Astrocyte (in vitro differentiated cells and primary cell): ENCODE measurements around the gene DCUN1D2. TPM values are rescaled to one million over a fixed set of nuclear protein-coding genes. Genes with fewer than 3 reads are reported as not detected.
A peak's percentile ranks its signal among the peaks of the same experiment; 100 is the strongest.

ENCODE experiments used
- DNase-seq: peaks from one replicate; pipeline ENCODE4 v3.0.0-alpha.2; 2010; ENCODE audit warnings: low read depth
- FAIRE-seq: peaks from 2 replicates; lab custom pipeline; 2011; peaks lifted over from hg19 to GRCh38; lab: Jason Lieb, UNC
- H2AFZ ChIP-seq: 2 replicates; pipeline ENCODE4 v1.6.0; 2012; ENCODE audit warnings: low read depth, low read length, inconsistent platforms
- H3K27ac ChIP-seq: 2 replicates; pipeline ENCODE4 v1.5.1; 2011; ENCODE audit warnings: low read depth, low read length, inconsistent platforms
- H3K27me3 ChIP-seq: 2 replicates; pipeline ENCODE4 v1.6.0; 2011; ENCODE audit warnings: low read length, inconsistent platforms; ENCODE audit not compliant: insufficient read depth
- H3K36me3 ChIP-seq: 2 replicates; pipeline ENCODE4 v1.5.1; 2011; ENCODE audit warnings: low read length, inconsistent platforms; ENCODE audit not compliant: insufficient read depth
- H3K4me1 ChIP-seq: 2 replicates; pipeline ENCODE4 v1.5.1; 2011; ENCODE audit warnings: low read length, inconsistent platforms; ENCODE audit not compliant: insufficient read depth
- H3K4me2 ChIP-seq: 2 replicates; pipeline ENCODE4 v1.6.0; 2012; ENCODE audit warnings: low read length, inconsistent platforms
- H3K4me3 ChIP-seq: 2 replicates; pipeline ENCODE4 v1.5.1; 2011; ENCODE audit warnings: low read depth, mild to moderate bottlenecking, low read length, inconsistent platforms; ENCODE audit not compliant: insufficient read depth
- H3K79me2 ChIP-seq: 2 replicates; pipeline ENCODE4 v1.6.0; 2012; ENCODE audit warnings: mild to moderate bottlenecking, low read length, inconsistent platforms; ENCODE audit not compliant: insufficient read depth
- H3K9ac ChIP-seq: 2 replicates; pipeline ENCODE4 v1.6.0; 2012; ENCODE audit warnings: mild to moderate bottlenecking, low read length, inconsistent platforms
- H3K9me3 ChIP-seq: 2 replicates; pipeline ENCODE4 v1.5.1; 2012; ENCODE audit warnings: low read depth, mild to moderate bottlenecking, low read length, inconsistent platforms; ENCODE audit not compliant: insufficient read depth
- H4K20me1 ChIP-seq: 2 replicates; pipeline ENCODE4 v1.6.0; 2012; ENCODE audit warnings: low read length, inconsistent platforms; ENCODE audit not compliant: insufficient read depth
- H3K27ac Mint-ChIP-seq: one replicate; pipeline ENCODE4 v1.8.0; 2021; ENCODE audit warnings: mild to moderate bottlenecking, mixed read lengths; ENCODE audit not compliant: unreplicated experiment
- H3K27me3 Mint-ChIP-seq: one replicate; pipeline ENCODE4 v1.8.0; 2021; ENCODE audit warnings: low read depth, mixed read lengths; ENCODE audit not compliant: unreplicated experiment
- H3K36me3 Mint-ChIP-seq: one replicate; pipeline ENCODE4 v1.8.0; 2021; ENCODE audit warnings: low read depth, mixed read lengths; ENCODE audit not compliant: unreplicated experiment
- H3K4me1 Mint-ChIP-seq: one replicate; pipeline ENCODE4 v1.8.0; 2021; ENCODE audit warnings: low read depth, mixed read lengths; ENCODE audit not compliant: unreplicated experiment
- H3K4me3 Mint-ChIP-seq: one replicate; pipeline ENCODE4 v1.8.0; 2021; ENCODE audit warnings: mild to moderate bottlenecking, moderate library complexity, mixed read lengths; ENCODE audit not compliant: unreplicated experiment
- H3K9me3 Mint-ChIP-seq: one replicate; pipeline ENCODE4 v1.8.0; 2021; ENCODE audit warnings: mild to moderate bottlenecking, mixed read lengths; ENCODE audit not compliant: unreplicated experiment
- CTCF ChIP-seq: IDR thresholded peaks from 2 replicates; pipeline ENCODE4 v1.5.1; 2011; ENCODE audit warnings: low read depth, mild to moderate bottlenecking, inconsistent platforms, low read length, moderate library complexity; ENCODE audit not compliant: insufficient read depth
- EZH2 ChIP-seq: IDR thresholded peaks from 2 replicates; pipeline ENCODE4 v1.6.1; 2012; ENCODE audit warnings: mild to moderate bottlenecking, low read length, inconsistent platforms; ENCODE audit not compliant: insufficient read depth
- total RNA-seq: library from RNA; stranded (reverse); gene quantifications from 2 replicates; pipeline ENCODE4 v1.2.1, GENCODE V29; 2021

The DCUN1D2 gene
- total RNA-seq, 1 donor from 2014 or later: 16.3 TPM

- Histone ChIP-seq H3K27me3 (no peaks in the 10 kb centered on the region), H3K4me2 (no peak overlapping the region), H3K79me2 (no peaks in the 10 kb centered on the region), H3K36me3 (peaks cover 19% of the 10 kb centered on the region), H2AFZ (no peak overlapping the region), H3K27ac (no peak overlapping the region), H3K9me3 (no peaks in the 10 kb centered on the region), H4K20me1 (peaks cover 4% of the 10 kb centered on the region), H3K4me3 (no peak overlapping the region), H3K4me1 (peaks cover 6% of the 10 kb centered on the region), H3K9ac (no peak overlapping the region)
- H3K4me3 Mint-ChIP-seq: no peak overlapping the region
- H3K36me3 Mint-ChIP-seq: peaks cover 10% of the 10 kb centered on the region
- DNase-seq (no peak), FAIRE-seq (no peak)
- TF ChIP-seq EZH2: no peak
- TF ChIP-seq CTCF: no peak
- no peak overlapping the region for H3K27ac Mint-ChIP-seq
- no peaks in the 10 kb centered on the region for H3K9me3 Mint-ChIP-seq
- H3K4me1 Mint-ChIP-seq: no peaks in the 10 kb centered on the region
- no peaks in the 10 kb centered on the region for H3K27me3 Mint-ChIP-seq
Observed at GRCh38 chr13:113460064-113460555, 30.4 kb downstream of the DCUN1D2 start.

GRCh38 chr13:113458253-113459065 lies 32.1 kb downstream of the DCUN1D2 start:
- Mint-ChIP-seq H3K4me3 (no peak overlapping the region), H3K9me3 (no peaks in the 10 kb centered on the region), H3K27me3 (no peaks in the 10 kb centered on the region), H3K27ac (no peak overlapping the region), H3K36me3 (peaks cover 14% of the 10 kb centered on the region), H3K4me1 (no peaks in the 10 kb centered on the region)
- Histone ChIP-seq H3K9me3 (no peaks in the 10 kb centered on the region), H3K4me3 (no peak overlapping the region), H3K27me3 (no peaks in the 10 kb centered on the region), H4K20me1 (peaks cover 4% of the 10 kb centered on the region), H3K4me2 (peak overlapping the region; percentile 42), H3K9ac (peak overlapping the region; percentile 26), H3K36me3 (peaks cover 19% of the 10 kb centered on the region), H3K27ac (no peak overlapping the region), H2AFZ (no peak overlapping the region), H3K79me2 (no peaks in the 10 kb centered on the region), H3K4me1 (peaks cover 6% of the 10 kb centered on the region)
- TF ChIP-seq CTCF (peak; percentile 37), EZH2 (no peak)
- DNase-seq (peak; percentile 22), FAIRE-seq (no peak)

GRCh38 chr13:113457510-113457909 lies 33.0 kb downstream of the DCUN1D2 start:
- no peak for DNase-seq
- H3K27me3 ChIP-seq: no peaks in the 10 kb centered on the region
- H3K4me3 Mint-ChIP-seq: no peak overlapping the region
- no peak overlapping the region for H3K9ac ChIP-seq
- no peak overlapping the region for H3K4me2 ChIP-seq
- H3K4me3 ChIP-seq: no peak overlapping the region
- H3K36me3 ChIP-seq: peaks cover 19% of the 10 kb centered on the region
- FAIRE-seq: no peak
- no peak overlapping the region for H3K27ac Mint-ChIP-seq
- H3K79me2 ChIP-seq: no peaks in the 10 kb centered on the region
- peaks cover 6% of the 10 kb centered on the region for H3K4me1 ChIP-seq
- no peaks in the 10 kb centered on the region for H3K9me3 Mint-ChIP-seq
- no peaks in the 10 kb centered on the region for H3K9me3 ChIP-seq
- no peaks in the 10 kb centered on the region for H3K27me3 Mint-ChIP-seq
- no peak overlapping the region for H3K27ac ChIP-seq
- no peak overlapping the region for H2AFZ ChIP-seq
- TF ChIP-seq CTCF (no peak), EZH2 (no peak)
- H3K4me1 Mint-ChIP-seq: no peaks in the 10 kb centered on the region
- peaks cover 4% of the 10 kb centered on the region for H4K20me1 ChIP-seq
- peaks cover 14% of the 10 kb centered on the region for H3K36me3 Mint-ChIP-seq
